GM18861 (cell line): ENCODE data around the gene ARHGEF40.
"Not testable (repeated sequence)": the region's sequence is repeated elsewhere in the genome, so short reads cannot be mapped to it uniquely, and the experiment has no call there.

Experiments
- ATAC-seq: cut with Tn5 transposase; IDR thresholded peaks from one replicate; pipeline ENCODE4 v1.9.1; 2021; ENCODE audit not compliant: unreplicated experiment

Gene ARHGEF40

GRCh38 chr14:21039585-21040369, 30.3 kb upstream of the ARHGEF40 start:
- ATAC-seq, result no peak

GRCh38 chr14:21040370-21040925, 29.7 kb upstream of the ARHGEF40 start:
- no peak for ATAC-seq

- not testable (repeated sequence) for ATAC-seq
Measured at GRCh38 chr14:21040941-21041340, 29.2 kb upstream of the ARHGEF40 start.

- ATAC-seq, result no peak
Measured at GRCh38 chr14:21041676-21042433, 28.2 kb upstream of the ARHGEF40 start, which contains the start of gene RNASE7. Gene RNASE7, plus strand, starts transcription at chr14:21042362. Its CDS starts 631 bp downstream, at chr14:21042993.

GRCh38 chr14:21042918-21043317, 27.2 kb upstream of the ARHGEF40 start:
- no peak for ATAC-seq

- no peak for ATAC-seq
Measured at GRCh38 chr14:21043387-21043973, 26.6 kb upstream of the ARHGEF40 start.

- ATAC-seq, result no peak
Measured at GRCh38 chr14:21043974-21044618, 26.0 kb upstream of the ARHGEF40 start.

- ATAC-seq, result no peak
Measured at GRCh38 chr14:21047378-21047781, 22.7 kb upstream of the ARHGEF40 start.

GRCh38 chr14:21048638-21049037, 21.5 kb upstream of the ARHGEF40 start:
- no peak for ATAC-seq

- ATAC-seq, result no peak
Measured at GRCh38 chr14:21049271-21049673, 20.8 kb upstream of the ARHGEF40 start.

GRCh38 chr14:21050597-21050996, 19.5 kb upstream of the ARHGEF40 start:
- ATAC-seq, result no peak

- ATAC-seq, result no peak
Measured at GRCh38 chr14:21053184-21054122, 16.7 kb upstream of the ARHGEF40 start.

- ATAC-seq, result no peak
Measured at GRCh38 chr14:21054123-21054767, 15.9 kb upstream of the ARHGEF40 start.

GRCh38 chr14:21054768-21055145, 15.3 kb upstream of the ARHGEF40 start:
- ATAC-seq, result no peak

GRCh38 chr14:21055432-21056117, 14.5 kb upstream of the ARHGEF40 start:
- no peak for ATAC-seq

GRCh38 chr14:21056520-21057163, 13.5 kb upstream of the ARHGEF40 start:
- ATAC-seq, result no peak

GRCh38 chr14:21057803-21058675, 12.1 kb upstream of the ARHGEF40 start, which contains the start of gene RNASE8:
Gene RNASE8, plus strand, starts transcription at chr14:21057822. Its CDS starts 71 bp downstream, at chr14:21057893.
- ATAC-seq, result no peak
